DMS79 (cell line): ENCODE measurements around the gene EFNB3.

Experiments used
- DNase-seq: peaks from one replicate; lab custom pipeline; 2025; lab: John Stamatoyannopoulos, UW

Gene EFNB3

GRCh38 chr17:7700510-7700909, 4.5 kb upstream of the EFNB3 start:
- DNase-seq: no peak

GRCh38 chr17:7701681-7702080, 3.3 kb upstream of the EFNB3 start:
- DNase-seq: no peak

GRCh38 chr17:7702776-7703175, 2.2 kb upstream of the EFNB3 start:
- DNase-seq: no peak

GRCh38 chr17:7703584-7704479, 1.2 kb upstream of the EFNB3 start:
- DNase-seq: peak; percentile 65

- DNase-seq: no peak
These were observed 560 bp downstream of the EFNB3 start for GRCh38 chr17:7705269-7706255.

GRCh38 chr17:7706631-7707354, 1.8 kb downstream of the EFNB3 start:
- no peak for DNase-seq

GRCh38 chr17:7707446-7707845, 2.4 kb downstream of the EFNB3 start:
- peak; percentile 10 for DNase-seq

- no peak for DNase-seq
These were observed 3.1 kb downstream of the EFNB3 start for GRCh38 chr17:7707858-7708750.

- DNase-seq: no peak
These were observed 4.0 kb downstream of the EFNB3 start for GRCh38 chr17:7709031-7709430.

- DNase-seq: no peak
These were observed 5.3 kb downstream of the EFNB3 start for GRCh38 chr17:7710301-7710700.

GRCh38 chr17:7711051-7711755, 6.2 kb downstream of the EFNB3 start:
- no peak for DNase-seq

GRCh38 chr17:7712111-7712771, 7.2 kb downstream of the EFNB3 start:
- DNase-seq: peak; percentile 31

- no peak for DNase-seq
These were observed 8.8 kb downstream of the EFNB3 start for GRCh38 chr17:7713782-7714181.

GRCh38 chr17:7714721-7715594, 10.0 kb downstream of the EFNB3 start:
- DNase-seq: no peak

- no peak for DNase-seq
These were observed 11.2 kb downstream of the EFNB3 start for GRCh38 chr17:7715936-7716886.

GRCh38 chr17:7716901-7717755, 12.1 kb downstream of the EFNB3 start, which contains the start of gene DNAH2:
DNAH2 (plus strand) TSS chr17:7717744; CDS start chr17:7719735, 1,991 bp downstream.
- peak; percentile 98 for DNase-seq
